Upper lobe of right lung (tissue), 1 donor: ENCODE results near the gene PRPF31. TPM values are rescaled to one million over a fixed set of nuclear protein-coding genes. Genes with fewer than 3 reads are reported as not detected.

Experiments used
- ATAC-seq: fragments of 200-7000 bp; cut with Tn5 transposase; one replicate; pipeline ENCODE4 v1.9.1; 2020; ENCODE audit warnings: mild to moderate bottlenecking, moderate library complexity
- DNase-seq: peaks from one replicate; pipeline ENCODE4 v3.0.0-alpha.2; 2020
- H3K27ac ChIP-seq: fragments of 200-600 bp; one replicate; pipeline ENCODE4 v1.8.0; 2022
- H3K27me3 ChIP-seq: fragments of 200-600 bp; one replicate; pipeline ENCODE4 v1.8.0; 2022; ENCODE audit warnings: mild to moderate bottlenecking
- H3K36me3 ChIP-seq: fragments of 200-600 bp; one replicate; pipeline ENCODE4 v1.8.0; 2022
- H3K4me1 ChIP-seq: fragments of 200-600 bp; one replicate; pipeline ENCODE4 v1.8.0; 2022
- H3K4me3 ChIP-seq: fragments of 200-600 bp; one replicate; pipeline ENCODE4 v1.8.0; 2022; ENCODE audit warnings: mild to moderate bottlenecking
- H3K9me3 ChIP-seq: fragments of 200-600 bp; one replicate; pipeline ENCODE4 v1.8.0; 2022
- CTCF ChIP-seq: fragments of 200-600 bp; IDR thresholded peaks from one replicate; pipeline ENCODE4 v1.8.0; 2022; ENCODE audit warnings: antibody characterized with exemption
- intact Hi-C: fragments of 100-400 bp; cut with DNase I; formaldehyde crosslinking; loops from one replicate; pipeline ENCODE4 v1.11.0; 2022
- total RNA-seq: library from RNA; stranded (reverse); fragmentation: NEBNext Ultra II Directional; extraction: Animal tissue kit (Norgen Biotek cat#: 25700); gene quantifications from one replicate; pipeline ENCODE4 v1.2.1, GENCODE V29; 2021
- donor health status: DM: no; HTN: yes; CAD: no; lungs with severe emphysema.

Gene PRPF31
- total RNA-seq, 1 donor from 2014 or later: 44.9 TPM

GRCh38 chr19:54133957-54134590 lies 18.5 kb downstream of the PRPF31 start:
- Histone ChIP-seq H3K27me3 (no peaks in the 10 kb centered on the region), H3K4me3 (no peak overlapping the region), H3K36me3 (peaks cover 23% of the 10 kb centered on the region), H3K27ac (no peak overlapping the region), H3K9me3 (no peaks in the 10 kb centered on the region), H3K4me1 (peaks cover 14% of the 10 kb centered on the region)
- no peak for ATAC-seq
- no peak for DNase-seq
- no peak for TF ChIP-seq CTCF
- intact Hi-C loops: no loop called here

- Histone ChIP-seq H3K27me3 (no peaks in the 10 kb centered on the region), H3K36me3 (peaks cover 12% of the 10 kb centered on the region), H3K27ac (peak overlapping the region; percentile 55), H3K4me1 (peaks cover 33% of the 10 kb centered on the region), H3K4me3 (peak overlapping the region; percentile 59), H3K9me3 (no peaks in the 10 kb centered on the region)
- intact Hi-C loops: no loop called here
- ATAC-seq (no peak), DNase-seq (no peak)
- no peak for TF ChIP-seq CTCF
Measured at GRCh38 chr19:54136086-54136863, 20.7 kb downstream of the PRPF31 start.

GRCh38 chr19:54136864-54137698 lies 21.5 kb downstream of the PRPF31 start:
- TF ChIP-seq CTCF: no peak
- H3K4me3 ChIP-seq: peak overlapping the region; percentile 96
- intact Hi-C loops: no loop called here
- H3K36me3 ChIP-seq: peaks cover 8% of the 10 kb centered on the region
- H3K9me3 ChIP-seq: no peaks in the 10 kb centered on the region
- ATAC-seq (peak; percentile 93), DNase-seq (peak; percentile 100)
- H3K27me3 ChIP-seq: no peaks in the 10 kb centered on the region
- peak overlapping the region; percentile 98 for H3K27ac ChIP-seq
- peaks cover 37% of the 10 kb centered on the region for H3K4me1 ChIP-seq

- DNase-seq (peak; percentile 74), ATAC-seq (no peak)
- H3K9me3 ChIP-seq: no peaks in the 10 kb centered on the region
- H3K4me1 ChIP-seq: peaks cover 37% of the 10 kb centered on the region
- peak within 1 kb of the TSS; percentile 96 for H3K4me3 ChIP-seq
- intact Hi-C loops: no loop called here
- H3K27me3 ChIP-seq: no peaks in the 10 kb centered on the region
- peak within 1 kb of the TSS; percentile 98 for H3K27ac ChIP-seq
- H3K36me3 ChIP-seq: peaks cover 13% of the 10 kb centered on the region
- TF ChIP-seq CTCF: no peak
Measured at GRCh38 chr19:54137699-54138488, 22.3 kb downstream of the PRPF31 start, which contains the start of gene CNOT3. CNOT3 (plus strand) TSS chr19:54137762; CDS start chr19:54142979, 5,217 bp downstream.
